NCI-H2227 treated with DMSO at 0.1 percent for 48 hours (cell line): ENCODE results near the gene MAN2A1.

Source experiments
- DNase-seq: peaks from one replicate; lab custom pipeline; 2025; lab: John Stamatoyannopoulos, UW

MAN2A1 gene

DNA sequence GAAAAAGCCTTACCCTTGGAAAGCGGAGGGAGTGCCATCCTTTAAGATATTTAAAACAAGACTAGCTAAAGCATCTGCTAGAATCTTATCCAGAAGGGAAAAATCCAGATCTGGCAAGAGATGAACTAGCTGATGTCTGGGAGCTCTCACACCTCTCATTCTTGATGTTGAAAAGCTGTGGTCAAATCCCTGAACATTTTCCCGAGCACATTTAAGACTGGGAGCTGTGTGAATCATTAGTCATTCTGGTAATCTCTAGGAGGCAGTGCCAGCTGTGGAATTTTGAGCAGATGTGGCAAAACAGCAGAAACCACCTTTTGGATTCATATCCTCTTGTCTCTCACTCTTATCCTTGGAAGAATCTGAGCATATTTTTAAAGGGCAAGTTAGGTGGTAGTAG is 218.0 kb downstream of the MAN2A1 start:
- no peak for DNase-seq

DNA sequence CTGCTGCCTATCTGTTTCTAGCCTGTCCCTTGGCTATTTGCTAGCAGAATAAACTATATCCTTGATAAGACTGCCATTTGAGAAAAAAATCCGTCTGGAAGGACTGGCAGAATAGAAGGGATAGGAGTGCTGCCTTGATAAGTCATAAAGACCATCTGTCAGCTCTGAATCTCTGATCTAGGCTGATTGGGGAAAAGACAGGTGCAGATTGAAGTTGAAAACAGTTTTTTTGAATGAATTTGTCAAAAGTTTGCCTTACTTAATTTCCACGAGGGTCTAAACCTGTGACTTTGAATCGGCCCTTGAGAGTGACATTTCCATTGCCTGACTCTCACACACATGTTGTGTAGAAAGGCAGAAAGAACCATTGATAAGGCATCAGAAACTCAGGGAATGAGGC is 218.6 kb downstream of the MAN2A1 start:
- DNase-seq: no peak

DNA sequence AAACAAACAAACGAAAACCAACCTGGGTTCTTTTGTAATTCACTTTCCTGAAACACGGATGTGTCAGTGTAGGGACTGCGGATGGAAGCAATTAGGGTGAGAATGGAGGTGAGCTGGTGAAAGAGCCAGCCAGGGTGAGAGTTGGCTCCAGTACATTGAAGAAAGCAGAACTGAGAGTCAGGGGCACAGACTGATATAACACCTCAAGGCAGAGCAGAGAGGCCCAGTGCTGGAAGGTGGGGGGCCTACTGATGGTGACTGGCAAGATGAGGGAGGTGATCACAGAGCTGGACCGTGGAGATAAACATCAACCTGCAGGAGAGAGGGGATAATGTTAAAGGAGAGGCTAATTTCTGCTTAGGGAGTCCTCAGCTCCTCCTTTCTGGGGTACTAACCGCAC is 221.1 kb downstream of the MAN2A1 start:
- DNase-seq: no peak

DNA sequence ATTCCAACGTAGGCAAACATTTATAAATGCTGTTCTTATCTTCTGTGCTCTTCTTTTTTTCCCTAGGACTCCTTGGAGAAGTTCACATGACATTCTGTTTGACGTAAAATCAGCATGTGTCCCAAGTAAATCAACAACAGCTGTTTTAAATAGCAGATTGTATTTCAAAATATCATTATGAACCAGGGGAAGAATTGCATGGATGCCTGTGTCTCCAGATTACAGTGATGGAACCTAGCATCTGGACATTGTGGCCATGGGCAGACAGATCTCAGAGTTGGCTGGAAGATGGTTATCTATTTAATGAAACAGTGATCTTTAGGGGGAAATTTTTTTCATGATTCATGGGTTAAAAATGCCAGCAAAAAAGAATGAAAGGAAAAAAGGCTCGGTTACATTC is 222.0 kb downstream of the MAN2A1 start:
- no peak for DNase-seq

DNA sequence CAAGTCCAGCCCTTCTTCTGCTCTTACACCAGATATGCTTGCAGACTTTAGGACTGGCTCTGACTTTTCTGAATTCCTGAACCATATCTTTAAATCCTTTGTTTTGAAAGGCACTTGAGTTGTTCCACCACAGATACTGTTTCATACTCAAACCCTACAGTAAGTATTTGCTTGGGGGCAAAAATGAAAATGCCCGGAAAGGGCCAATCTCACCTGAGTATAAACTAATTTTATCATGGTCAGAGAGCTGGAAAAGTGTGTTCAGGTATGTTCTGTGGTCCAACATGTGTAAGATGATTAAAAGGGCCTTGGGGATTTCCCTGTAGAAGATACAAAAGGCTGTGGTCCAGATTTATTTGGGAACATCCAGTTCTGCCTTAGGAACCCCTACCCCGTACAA is 225.2 kb downstream of the MAN2A1 start:
- no peak for DNase-seq

DNA sequence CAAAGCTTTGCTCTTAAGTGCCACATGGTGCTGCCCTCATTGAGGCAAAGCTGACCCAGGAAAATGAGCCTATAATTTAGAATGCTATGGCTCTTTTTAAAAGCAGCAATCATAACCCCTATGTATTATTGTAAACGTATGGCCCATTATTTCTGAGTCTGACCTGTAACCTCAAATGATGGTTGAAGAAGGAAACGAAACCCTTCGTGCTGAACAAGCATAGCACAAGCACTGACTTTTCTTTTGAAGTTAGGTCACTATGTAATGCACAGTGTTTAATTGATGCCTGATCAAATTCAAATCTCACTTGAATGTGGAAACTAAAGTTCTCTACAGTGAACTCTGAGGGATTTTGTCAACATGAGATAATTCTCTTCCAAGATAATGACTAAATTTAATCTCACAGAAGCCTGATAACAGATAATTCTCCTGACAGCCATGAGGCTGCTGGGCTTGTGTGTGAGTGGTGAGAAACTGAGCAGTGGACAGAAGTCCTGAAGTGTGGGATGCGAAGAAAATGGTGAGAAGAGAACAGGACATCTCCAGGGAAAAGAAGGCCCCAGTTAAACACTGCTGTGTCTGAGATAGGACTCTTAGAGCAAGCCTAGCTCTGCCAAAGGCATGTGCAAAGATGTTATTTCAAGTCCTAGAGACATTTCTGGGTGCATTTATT is 226.9 kb downstream of the MAN2A1 start:
- peak; percentile 38 for DNase-seq
